GM21381 (cell line): Measurements from ENCODE around the gene PTPRN.
A peak's percentile ranks its signal among the peaks of the same experiment; 100 is the strongest.

Experiments used
- ATAC-seq: cut with Tn5 transposase; IDR thresholded peaks from one replicate; pipeline ENCODE4 v1.9.1; 2021; ENCODE audit warnings: mild to moderate bottlenecking, moderate library complexity; ENCODE audit not compliant: unreplicated experiment

The PTPRN gene

DNA sequence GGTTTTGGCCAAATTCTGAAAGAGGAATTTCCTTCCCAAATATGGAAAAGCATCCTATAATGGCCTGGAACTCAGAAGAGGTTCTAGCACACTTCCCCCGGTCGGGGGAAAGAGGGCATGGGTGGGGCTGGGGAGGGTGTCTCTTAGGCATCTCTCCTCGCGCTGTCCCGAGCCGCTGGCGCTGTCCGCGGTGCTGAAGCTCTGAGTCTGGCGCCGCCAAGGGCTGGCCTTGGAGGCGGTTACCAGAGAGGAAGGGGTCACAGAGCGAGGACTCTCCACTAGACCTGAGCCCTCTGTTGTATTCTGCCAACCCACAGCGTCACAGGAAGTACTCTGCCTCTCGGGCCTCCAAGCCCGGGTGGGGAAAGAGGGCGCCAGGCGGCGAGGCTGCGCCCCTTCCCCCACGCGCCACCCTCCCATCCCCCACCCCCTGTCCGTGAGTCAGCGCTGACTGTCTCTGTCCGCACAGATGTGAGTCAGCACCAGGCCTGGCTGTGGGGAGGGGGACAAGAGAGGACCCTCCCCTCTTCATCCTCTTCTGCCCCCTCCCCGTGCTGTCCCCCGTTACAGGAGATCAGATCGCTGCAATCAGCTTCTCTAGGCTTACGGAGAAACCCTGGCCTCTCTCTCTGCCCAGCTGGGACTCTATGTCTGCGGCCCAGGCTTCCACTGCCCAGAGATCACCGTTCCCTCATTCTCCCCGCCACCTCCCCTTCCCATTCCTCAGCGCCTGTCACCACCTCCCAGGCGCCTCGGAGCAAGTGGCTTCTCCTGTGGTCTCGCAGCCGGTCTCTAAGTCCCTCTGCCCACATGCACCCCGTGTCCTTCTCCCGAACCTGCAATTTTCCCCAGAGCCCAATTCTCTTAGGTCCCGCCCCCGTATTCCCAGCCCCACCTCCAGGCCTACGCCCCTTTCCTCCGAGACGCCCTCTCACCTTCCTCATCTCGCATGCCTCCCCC, 779 bp downstream of the PTPRN start:
- no peak for ATAC-seq

DNA sequence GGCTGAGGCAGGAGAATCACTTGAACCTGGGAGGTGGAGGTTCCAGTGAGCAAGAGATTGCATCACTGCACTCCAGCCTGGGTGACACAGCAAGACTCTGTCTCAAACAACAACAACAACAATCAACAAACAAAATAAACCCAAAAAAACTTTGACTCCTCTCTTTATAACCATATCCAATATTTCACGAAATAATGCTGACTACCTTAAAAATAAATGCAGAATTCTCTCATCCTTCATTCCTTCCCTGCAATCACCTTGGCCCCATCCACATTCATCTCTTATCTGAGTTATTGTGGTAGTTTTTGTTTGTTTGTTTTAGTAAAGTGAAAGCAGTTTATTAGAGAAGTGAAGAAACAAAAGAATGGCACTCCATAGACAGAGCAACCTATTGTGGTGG, 3.2 kb downstream of the PTPRN start:
- no peak for ATAC-seq

DNA sequence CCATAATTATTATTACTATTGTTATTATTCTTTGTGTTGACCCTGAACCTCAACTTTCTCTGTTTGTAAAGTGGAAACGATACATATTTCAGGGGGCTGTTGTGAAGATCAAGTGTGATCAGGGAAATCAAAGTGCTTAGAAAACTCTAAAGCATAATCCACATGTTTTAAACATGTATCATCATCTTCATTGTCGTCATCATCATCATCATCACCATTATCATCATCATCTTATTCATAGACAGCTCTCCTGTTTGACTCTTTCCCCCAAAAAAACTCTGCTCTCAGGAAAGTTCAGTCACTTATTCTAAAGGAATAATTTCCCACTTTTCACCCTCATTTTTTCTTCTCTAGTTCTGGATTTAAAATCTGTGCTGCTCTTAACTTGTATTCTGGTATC, 5.0 kb downstream of the PTPRN start:
- ATAC-seq, result no peak

DNA sequence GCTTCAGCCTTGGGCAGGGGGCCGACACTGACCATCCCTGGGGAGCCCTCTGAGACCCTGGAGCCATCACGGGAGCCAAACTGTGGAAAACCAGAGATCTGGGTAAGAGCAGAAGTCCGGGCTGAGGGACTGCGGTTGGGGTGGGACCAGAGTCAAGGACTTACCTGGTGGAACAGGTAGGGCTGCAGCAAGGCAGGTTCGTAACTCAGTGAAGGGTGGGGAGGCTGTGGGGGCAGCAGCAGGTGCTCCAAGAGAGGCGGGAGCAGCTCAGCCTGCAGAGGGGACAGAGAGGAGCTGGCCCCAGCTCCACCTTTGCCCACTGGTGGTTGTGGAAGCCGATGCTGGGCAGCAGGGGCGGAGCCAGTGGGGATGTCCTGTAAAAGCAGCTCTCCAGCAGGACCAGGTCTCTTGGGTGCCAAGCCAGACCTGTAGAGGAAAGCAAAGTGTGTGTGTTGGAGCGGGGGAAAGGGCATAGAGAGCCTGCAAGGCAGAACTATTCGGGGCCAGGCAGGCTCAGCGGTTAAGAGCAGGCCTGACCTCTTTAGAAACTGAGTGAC, 6.7 kb downstream of the PTPRN start:
- ATAC-seq, result no peak

DNA sequence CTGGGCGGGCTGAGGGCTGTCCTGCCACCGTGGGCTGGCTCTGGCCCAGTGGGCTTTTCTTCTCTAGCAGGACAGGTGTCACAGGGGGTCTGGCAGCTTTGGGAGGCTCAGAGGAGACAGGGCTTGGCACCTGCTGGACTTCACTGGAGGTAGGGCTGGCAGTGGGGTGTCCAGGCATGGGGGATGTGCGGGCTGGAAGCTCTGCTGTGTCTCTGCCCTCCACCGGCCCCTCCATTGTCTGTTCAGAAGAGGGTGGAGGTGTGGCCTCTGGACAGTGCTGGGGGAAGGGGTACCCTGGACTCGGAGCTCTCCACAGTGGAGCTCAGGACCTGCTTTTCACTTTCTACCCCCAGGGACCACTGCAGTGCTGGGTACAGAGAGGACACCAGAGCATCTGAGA, 9.2 kb downstream of the PTPRN start:
- ATAC-seq, result no peak

DNA sequence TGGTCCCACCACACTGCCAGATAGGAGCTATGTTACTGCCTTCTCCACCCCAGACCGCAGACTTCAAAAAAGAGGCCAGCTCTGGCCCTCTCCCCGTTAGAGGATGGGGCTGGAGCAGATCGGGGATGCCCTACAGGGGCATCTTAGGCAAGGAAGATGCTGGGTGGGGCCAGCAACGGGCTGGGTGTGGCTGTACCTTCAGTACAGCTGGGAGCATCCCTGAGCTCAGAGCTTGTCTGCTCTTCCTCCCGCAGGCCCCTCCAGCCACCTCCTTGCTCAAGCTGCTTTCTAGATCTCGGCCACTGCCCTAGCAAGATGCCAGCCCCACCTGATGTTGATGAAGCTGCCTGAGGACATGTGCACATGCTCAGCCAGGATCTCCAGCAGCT, 9.8 kb downstream of the PTPRN start:
- no peak for ATAC-seq

DNA sequence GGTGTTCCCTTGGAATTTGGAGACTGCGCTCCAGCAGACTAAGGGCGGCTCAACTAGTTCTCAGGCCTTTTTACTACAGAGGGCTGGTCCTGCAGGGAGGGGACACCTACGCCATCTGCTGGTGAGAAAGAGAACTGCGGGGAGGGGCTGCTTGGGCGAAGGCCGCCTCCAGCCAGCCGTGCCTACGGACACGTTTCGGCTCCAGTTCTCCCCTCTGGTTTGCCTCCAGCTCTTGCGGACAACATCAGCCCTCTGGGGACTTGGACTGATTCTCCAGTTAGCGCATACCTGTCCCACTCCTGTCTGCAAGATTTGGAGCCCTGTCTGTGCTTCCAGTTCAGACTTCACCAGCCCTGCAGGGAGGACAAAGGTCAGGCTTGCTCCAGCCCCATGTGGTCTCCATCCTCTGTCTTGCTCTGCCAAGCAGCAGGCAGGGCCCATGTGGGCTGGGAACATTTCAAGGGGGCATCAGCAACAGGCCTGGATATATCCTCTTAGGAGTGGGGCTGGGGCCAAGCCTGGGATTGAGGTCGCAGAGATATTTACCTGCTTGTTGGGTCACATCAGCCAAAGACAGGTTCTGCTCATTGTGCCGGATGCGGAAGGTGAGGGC, 10.3 kb downstream of the PTPRN start:
- peak; percentile 43 for ATAC-seq

DNA sequence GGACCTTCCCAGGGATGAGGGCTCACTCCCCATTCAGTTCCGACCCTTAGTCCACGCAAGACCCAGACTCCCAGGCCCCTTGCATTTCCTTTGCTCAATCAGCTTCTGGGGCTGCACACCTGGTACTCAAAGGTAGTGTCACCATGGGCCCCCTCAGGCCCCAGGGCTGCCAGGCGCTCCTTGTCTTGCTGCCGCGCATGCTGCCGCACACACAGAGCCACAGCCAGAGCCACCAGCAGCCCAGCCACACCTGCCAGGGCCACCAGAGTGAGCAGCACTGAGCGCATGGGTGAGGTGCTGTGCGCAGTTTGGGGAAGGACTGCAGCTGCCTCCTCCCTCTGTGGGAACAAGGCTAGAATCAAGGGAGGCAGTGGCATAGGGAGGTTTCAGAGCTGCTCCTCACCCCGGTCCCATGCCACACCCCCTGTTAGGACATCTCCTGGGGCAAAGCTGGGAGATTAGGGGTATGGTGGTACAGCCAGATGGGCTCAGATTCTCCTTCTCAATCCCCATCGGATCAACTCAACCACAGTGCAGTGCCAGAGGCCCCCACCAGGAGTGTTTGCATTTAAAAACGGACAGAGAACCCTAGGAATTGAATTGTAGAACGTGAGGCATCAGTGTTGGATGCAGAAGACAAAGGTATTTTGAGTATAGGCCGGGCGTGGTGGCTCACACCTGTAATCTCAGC, 11.3 kb downstream of the PTPRN start:
- no peak for ATAC-seq

DNA sequence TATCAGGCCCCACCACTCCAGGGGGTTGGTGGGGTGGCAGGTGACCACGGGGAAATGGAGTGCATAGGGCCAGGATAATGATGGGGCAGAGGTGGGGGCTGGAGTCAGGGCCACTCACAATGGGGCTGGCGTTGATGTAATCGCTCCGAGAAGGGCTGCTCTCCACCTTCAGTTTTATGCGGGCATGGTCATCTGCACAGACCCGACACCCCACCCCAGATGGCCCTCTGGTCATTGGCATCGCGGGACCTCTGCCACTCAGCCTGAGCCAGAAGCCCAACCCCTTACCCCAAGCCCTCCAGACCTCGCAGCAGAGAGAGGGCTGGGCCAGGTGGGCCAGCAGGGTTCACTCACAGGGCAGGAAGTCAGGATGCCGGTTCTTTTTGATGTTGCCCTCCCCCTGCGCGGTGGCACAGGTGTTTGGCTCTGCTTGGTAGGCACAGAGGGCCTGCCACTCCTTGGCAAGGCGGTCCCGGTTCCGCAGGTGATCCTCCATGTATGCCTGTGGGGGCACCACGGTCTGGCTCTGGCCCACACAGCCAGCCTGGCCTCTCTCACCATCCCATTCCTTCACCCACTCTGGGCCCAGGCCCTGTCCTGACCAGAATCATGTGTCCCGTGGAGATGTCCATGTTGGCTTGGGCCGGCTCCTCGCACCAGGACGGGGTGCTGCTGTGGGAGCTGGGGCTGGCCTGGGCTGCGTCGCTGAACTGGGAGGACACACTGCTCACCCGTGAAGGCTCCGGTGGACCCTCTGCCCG, 12.4 kb downstream of the PTPRN start:
- ATAC-seq, result no peak

DNA sequence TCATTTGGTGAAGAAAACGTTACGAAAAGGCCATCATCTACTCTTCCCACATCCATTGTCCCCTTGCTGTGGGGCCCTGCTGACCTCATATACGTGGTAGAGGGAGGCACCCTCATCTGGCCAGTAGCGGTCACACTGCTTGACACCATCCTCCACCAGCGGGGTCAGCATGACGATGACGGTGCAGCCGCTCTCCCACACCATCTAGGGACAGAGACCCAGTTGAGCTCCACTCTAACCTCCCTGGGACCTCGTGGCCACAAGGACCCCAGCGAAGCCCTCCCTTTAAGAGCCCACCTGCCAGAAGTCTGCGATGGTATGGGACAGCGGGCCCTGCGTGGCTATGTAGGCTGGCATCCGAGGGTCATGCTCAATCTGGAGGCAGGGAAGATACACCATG, 13.1 kb downstream of the PTPRN start:
- ATAC-seq, result no peak

DNA sequence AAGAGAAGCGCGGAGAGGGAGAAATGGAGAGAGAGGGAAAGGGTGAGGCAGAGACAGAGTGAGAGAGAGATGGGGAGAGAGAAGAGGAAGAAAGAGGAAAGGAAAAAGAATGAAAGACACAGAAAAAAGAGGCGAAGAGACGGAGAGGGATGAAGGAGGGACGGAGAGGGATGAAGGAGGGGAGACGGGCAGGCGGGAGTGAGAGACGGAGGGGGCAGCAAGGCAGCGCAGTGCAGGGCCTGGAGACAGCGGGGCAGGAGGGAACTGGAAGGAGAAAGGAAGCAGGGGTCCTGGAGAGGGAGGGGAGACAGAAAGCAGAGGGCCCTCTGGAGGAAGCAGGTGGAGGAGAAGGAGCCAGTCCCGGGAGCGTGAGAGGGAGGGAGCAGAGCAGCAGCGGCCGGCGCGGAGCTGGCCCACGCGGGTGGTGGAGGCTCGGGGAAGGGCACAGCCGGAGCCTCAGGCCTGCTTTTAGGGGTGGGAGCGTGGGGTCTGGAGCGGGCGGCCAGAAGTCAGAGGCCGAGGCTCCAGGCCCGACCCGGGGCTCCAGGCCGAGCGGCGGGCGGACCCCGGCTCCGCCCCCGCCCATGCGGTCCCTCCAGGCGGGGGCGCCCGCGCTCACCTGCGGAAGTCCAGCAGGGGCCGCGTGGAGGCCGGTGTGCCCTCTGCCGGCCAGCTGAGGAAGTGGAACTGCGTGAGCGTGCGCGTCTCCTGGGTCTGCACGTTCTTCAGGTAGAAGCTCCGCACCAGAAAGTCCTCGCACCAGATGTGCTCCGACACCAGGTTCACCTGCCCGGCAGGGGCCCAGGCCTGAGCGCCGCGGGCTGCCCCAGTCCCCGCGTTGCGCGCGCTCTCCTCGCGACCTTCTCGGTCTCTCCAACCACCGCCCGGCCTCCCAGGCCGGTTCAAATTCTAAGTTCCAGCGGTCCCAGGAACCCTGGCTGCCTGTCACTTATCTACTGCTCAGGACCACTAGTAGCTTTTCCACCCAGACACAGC, 14.5 kb downstream of the PTPRN start:
- ATAC-seq, result peak; percentile 91

DNA sequence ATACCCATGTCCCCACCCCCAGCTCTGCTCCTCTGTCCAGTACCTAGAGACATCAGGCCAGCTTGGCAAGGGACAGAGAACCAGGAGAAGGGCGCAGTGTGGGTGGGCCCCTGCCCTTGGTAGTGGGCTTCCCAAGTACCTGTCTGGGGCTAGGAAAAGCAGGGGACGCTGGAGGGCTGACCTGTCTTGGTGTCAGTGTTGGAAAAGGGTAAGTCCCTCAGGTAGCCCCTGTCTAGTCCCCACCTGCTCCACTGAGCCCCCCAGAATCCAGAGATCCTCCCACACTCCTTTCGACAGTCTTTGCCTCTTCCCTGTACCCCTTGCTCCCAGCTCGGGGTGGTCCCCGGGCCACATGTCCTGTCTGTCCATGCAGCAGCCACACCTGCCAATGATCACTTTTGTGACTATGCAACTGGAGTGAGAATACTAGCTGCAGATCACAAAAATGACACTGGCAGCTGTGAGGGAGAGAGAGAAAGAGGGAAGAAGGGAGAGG, 15.4 kb downstream of the PTPRN start:
- ATAC-seq, result no peak

DNA sequence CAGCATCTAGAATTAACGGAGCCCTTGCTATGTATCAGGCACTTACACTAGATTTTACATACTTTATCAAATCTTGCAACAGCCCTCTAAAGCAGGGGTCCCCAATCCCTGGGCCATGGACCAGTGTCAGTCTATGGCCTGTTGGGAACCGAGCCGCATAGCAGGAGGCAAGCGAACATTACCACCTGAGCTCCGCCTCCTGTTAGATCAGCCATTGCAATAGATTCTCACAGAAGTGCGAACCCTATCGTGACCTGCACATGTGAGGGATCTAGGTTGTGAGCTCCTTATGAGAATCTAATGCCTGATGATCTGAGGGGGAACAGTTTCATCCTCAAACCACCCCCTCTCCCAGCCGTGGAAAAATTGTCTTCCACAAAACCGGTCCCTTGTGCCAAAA, 16.6 kb downstream of the PTPRN start:
- ATAC-seq, result no peak

DNA sequence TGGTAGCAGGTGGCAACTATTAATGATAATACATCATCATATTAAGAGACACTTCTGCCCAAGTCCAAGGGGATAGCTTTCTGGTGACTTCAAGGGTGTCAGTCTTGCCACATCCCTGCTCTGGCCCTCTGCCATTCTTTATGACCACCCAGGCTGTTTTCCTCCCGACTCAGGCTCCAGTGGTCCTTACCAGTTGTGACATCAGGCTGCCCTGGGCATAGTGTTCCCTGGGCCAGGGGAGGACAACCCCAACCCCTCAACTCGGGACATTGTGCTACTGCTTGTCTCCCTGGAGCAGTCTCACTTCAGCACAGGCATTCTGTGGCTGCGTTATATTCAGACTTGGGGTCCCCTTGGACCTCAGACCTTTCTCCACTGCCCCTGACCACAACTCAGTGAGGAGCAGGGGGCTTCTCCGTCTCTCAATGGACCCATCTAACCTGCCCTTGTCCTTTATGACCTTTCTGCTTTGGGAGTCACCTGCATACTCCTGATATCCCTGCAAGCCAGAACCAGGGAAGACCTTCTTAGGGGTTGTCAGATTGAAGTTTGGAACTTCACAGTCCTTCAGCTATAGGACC, 17.2 kb downstream of the PTPRN start:
- ATAC-seq, result no peak

DNA sequence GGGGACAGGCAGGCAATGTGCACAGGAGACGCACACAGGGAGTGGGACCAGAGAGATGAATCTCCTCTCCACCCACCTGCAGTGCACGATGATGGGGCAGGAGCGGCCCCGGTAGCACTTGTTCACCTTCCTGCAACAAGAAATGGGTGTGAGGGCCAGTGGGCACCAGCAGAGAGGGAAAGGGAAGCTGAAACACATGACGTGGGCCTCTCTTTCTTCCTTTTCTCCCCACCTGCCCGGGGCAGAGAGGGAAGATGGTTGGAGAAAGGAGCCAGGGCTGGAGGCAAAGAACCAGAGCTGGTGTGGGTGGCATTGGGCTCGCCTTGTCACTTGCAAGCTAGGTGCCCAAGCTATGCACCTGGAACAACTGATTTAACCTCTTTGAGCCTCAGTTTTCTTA, 17.8 kb downstream of the PTPRN start:
- ATAC-seq, result no peak

DNA sequence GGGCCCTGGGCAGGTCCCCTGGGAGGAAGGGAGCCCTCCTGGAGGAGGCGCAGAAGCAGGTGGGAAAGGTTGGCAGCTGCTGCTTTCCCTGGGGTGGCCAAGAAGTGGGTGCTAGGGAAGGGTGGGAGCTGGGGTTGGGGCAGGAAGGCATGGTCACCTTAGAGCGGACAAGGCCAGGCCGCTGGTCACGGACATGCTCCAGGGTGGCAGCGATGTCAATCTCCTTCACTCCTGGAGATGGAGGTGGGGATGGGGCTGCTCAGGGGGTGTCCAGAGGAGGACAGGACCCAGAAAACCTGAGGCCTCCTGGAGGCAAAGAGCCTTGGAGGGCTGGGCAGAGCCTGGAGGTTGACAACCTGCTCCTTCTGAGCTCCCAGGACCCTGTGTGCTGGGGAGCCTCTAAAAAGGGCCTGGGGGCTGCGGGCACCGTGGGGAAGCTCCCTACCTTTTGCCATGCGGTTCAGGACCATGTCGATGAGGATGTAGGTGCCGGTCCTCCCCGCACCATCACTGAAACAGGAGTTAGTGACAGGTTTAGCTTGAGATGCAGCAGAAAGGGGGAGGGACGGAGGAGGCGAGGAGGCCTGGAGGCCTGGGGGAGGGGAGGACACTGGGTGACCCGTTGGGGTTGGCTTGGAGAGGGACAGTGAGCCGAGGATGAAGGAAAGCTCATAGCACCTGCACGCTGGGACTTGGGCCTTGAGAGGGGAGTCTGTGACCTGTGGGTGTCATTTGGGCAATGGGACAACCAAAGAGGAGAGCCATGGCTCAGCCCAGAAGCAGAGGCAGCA, 18.6 kb downstream of the PTPRN start:
- ATAC-seq, result no peak

DNA sequence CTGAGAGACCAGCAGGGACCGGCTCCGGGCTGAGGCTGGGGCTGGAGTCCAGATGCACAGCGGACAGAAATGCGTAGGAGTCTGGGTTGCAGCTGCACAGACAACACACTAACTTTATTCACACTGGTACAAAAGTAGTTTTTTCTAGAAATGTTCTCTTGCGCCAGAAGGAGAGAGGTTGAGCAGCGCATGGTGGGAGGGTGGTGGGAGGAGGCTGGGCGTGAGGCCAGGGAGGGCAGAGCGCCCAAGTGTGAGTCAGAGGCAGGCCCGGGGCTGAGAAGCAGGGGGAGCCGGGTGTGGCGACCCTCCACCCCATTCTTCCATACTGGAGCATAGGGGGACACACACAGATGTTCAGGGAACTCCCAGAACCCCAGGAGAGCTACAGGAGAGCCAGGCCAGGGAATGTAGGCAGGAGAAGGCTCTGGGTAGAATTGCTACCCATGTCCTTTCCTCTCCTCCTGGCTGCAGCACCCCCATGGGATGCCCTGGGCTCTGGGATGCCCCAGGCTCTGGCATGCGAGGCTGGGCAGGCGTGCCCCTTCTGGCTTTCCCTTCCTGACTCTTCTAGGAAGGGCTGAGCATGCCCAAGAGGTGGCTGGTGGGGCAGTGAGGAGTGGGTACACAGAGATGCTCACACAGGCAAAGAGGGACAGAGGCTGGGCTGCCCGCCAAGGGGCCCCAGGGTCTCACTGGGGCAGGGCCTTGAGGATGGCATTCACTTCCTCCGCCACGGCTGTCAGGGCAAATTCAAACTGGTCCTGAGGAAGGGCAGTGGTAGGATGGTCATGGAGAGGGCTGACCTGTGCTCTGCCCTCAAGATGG, 19.5 kb downstream of the PTPRN start:
- ATAC-seq, result no peak

DNA sequence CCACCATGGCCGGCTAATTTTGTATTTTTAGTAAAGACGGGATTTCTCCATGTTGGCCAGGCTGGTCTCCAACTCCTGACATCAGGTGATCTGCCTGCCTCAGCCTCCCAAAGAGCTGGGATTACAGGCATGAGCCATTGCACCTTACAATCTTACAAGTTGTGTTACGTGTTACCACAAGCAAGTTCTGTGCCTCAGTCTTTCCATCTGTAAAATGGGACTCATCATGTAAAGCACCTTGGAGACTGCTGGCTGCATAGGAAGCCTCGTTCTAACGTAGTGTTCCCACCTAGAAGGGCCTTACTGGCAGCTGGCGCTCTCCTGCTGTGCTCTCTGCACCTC, 20.0 kb downstream of the PTPRN start:
- no peak for ATAC-seq
